Loucy (cell line): ENCODE results near the gene APOA5.
"Not testable (repeated sequence)": the region's sequence is repeated elsewhere in the genome, so short reads cannot be mapped to it uniquely, and the experiment has no call there.

ENCODE experiments used
- H2AFZ ChIP-seq: fragments of 200-600 bp; sonication (generic); 2 replicates; pipeline ENCODE4 v1.6.0; 2016; ENCODE audit warnings: antibody characterized with exemption, mild to moderate bottlenecking, low read length, moderate library complexity
- H3F3A ChIP-seq: fragments of 200-600 bp; 2 replicates; pipeline ENCODE4 v1.6.0; 2016; ENCODE audit warnings: antibody characterized with exemption, low read depth, mild to moderate bottlenecking
- H3K27me3 ChIP-seq: fragments of 200-600 bp; sonication (generic); 2 replicates; pipeline ENCODE4 v1.6.1; 2014; ENCODE audit warnings: low read length, mild to moderate bottlenecking; ENCODE audit not compliant: insufficient read depth, poor library complexity, severe bottlenecking
- H3K36me3 ChIP-seq: fragments of 200-600 bp; sonication (generic); 2 replicates; pipeline ENCODE4 v1.6.1; 2016; ENCODE audit warnings: low read length; ENCODE audit not compliant: insufficient read depth
- H3K4me1 ChIP-seq: fragments of 200-600 bp; sonication (generic); 2 replicates; pipeline ENCODE4 v1.5.1; 2014; ENCODE audit warnings: low read length, mild to moderate bottlenecking; ENCODE audit not compliant: insufficient read depth, poor library complexity, severe bottlenecking
- H3K4me2 ChIP-seq: fragments of 200-600 bp; sonication (generic); 2 replicates; pipeline ENCODE4 v1.6.0; 2014; ENCODE audit warnings: antibody characterized with exemption, low read length, low read depth, mild to moderate bottlenecking; ENCODE audit not compliant: poor library complexity, severe bottlenecking
- H3K4me3 ChIP-seq: fragments of 200-600 bp; sonication (generic); 2 replicates; pipeline ENCODE4 v1.5.1; 2014; ENCODE audit warnings: low read length, mild to moderate bottlenecking, mixed read lengths; ENCODE audit not compliant: poor library complexity, severe bottlenecking
- H3K79me2 ChIP-seq: fragments of 200-600 bp; sonication (generic); 2 replicates; pipeline ENCODE4 v1.6.1; 2014; ENCODE audit warnings: low read length; ENCODE audit not compliant: insufficient read depth
- H3K9ac ChIP-seq: fragments of 200-600 bp; sonication (generic); 2 replicates; pipeline ENCODE4 v1.6.0; 2014; ENCODE audit warnings: mild to moderate bottlenecking, low read depth, low read length, moderate library complexity; ENCODE audit not compliant: poor library complexity, severe bottlenecking
- H3K9me2 ChIP-seq: fragments of 200-600 bp; sonication (generic); replicated peaks from 2 replicates; pipeline ENCODE4 v1.6.1; 2016; ENCODE audit warnings: low read depth, low read length, mixed read lengths
- H3K9me3 ChIP-seq: fragments of 200-600 bp; sonication (generic); 2 replicates; pipeline ENCODE4 v1.6.1; 2014; ENCODE audit warnings: mild to moderate bottlenecking, antibody characterized with exemption, low read length, low read depth; ENCODE audit not compliant: insufficient read depth
- H4K20me1 ChIP-seq: fragments of 200-600 bp; sonication (generic); 2 replicates; pipeline ENCODE4 v1.6.0; 2014; ENCODE audit warnings: antibody characterized with exemption, low read length, mild to moderate bottlenecking; ENCODE audit not compliant: insufficient read depth, poor library complexity, severe bottlenecking
- EZH2phosphoT487 ChIP-seq: fragments of 200-600 bp; IDR thresholded peaks from 2 replicates; pipeline ENCODE4 v1.6.1; 2018; ENCODE audit warnings: antibody characterized with exemption, mild to moderate bottlenecking, moderate library complexity, borderline replicate concordance
- TF ChIP-seq, protein P1 (sequence below): fragments of 200-600 bp; sonication (generic); conservative IDR thresholded peaks from 2 replicates; pipeline ENCODE4 v1.5.1; 2014; ENCODE audit warnings: mild to moderate bottlenecking, antibody characterized with exemption, low read length

Gene APOA5

DNA sequence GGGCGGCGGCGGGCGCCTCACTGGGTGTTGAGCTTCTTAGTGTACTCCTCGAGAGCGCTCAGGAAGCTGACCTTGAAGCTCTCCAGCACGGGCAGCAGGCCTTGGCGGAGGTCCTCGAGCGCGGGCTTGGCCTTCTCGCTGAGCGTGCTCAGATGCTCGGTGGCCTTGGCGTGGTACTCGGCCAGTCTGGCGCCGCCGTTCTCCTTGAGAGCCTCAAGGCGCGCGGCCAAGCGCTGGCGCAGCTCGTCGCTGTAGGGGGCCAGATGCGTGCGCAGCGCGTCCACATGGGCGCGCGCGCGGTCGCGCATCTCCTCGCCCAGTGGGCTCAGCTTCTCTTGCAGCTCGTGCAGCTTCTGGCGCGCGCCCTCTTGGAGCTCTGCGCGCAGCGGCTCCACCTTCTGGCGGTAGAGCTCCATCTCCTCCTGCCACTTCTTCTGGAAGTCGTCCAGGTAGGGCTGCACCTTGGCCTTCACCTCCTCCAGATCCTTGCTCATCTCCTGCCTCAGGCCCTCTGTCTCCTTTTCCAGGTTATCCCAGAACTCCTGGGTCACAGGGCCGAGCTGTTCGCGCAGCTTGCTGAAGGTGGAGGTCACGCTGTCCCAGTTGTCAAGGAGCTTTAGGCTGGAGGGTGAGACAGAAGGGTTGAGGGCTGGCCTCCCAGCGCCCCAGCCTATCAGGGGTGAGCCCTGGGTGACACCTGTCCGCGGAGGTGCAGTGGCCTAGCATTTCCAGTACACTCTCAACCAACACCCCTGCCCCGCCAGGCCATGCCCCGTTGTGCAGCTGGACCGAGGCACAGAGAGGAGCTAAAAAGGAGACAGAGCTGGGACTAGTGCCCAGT, 44.3 kb upstream of the APOA5 start:
- Histone ChIP-seq H3K9me3 (no peaks in the 10 kb centered on the region), H3K9ac (peak overlapping the region; percentile 67), H4K20me1 (no peaks in the 10 kb centered on the region), H3K9me2 (no peaks in the 10 kb centered on the region), H3K36me3 (no peaks in the 10 kb centered on the region), H3K4me1 (peaks cover 18% of the 10 kb centered on the region), H3K79me2 (no peaks in the 10 kb centered on the region), H3F3A (no peaks in the 10 kb centered on the region), H3K4me3 (peak overlapping the region; percentile 67), H3K27me3 (no peaks in the 10 kb centered on the region), H3K4me2 (peak overlapping the region; percentile 68), H2AFZ (peak overlapping the region; percentile 61)
- TF ChIP-seq, protein P1, sequence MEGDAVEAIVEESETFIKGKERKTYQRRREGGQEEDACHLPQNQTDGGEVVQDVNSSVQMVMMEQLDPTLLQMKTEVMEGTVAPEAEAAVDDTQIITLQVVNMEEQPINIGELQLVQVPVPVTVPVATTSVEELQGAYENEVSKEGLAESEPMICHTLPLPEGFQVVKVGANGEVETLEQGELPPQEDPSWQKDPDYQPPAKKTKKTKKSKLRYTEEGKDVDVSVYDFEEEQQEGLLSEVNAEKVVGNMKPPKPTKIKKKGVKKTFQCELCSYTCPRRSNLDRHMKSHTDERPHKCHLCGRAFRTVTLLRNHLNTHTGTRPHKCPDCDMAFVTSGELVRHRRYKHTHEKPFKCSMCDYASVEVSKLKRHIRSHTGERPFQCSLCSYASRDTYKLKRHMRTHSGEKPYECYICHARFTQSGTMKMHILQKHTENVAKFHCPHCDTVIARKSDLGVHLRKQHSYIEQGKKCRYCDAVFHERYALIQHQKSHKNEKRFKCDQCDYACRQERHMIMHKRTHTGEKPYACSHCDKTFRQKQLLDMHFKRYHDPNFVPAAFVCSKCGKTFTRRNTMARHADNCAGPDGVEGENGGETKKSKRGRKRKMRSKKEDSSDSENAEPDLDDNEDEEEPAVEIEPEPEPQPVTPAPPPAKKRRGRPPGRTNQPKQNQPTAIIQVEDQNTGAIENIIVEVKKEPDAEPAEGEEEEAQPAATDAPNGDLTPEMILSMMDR: peak; percentile 55
- TF ChIP-seq EZH2phosphoT487: no peak

GRCh38 chr11:116835042-116835772, 43.5 kb upstream of the APOA5 start:
- Histone ChIP-seq H3K4me3 (peak overlapping the region; percentile 67), H4K20me1 (no peaks in the 10 kb centered on the region), H3K9me2 (no peaks in the 10 kb centered on the region), H3K9me3 (no peaks in the 10 kb centered on the region), H3K4me1 (peaks cover 10% of the 10 kb centered on the region), H3K9ac (peak overlapping the region; percentile 67), H3K4me2 (peak overlapping the region; percentile 68), H3K36me3 (no peaks in the 10 kb centered on the region), H3F3A (no peaks in the 10 kb centered on the region), H3K27me3 (no peaks in the 10 kb centered on the region), H3K79me2 (no peaks in the 10 kb centered on the region), H2AFZ (peak overlapping the region; percentile 61)
- TF ChIP-seq, protein P1: no peak
- no peak for TF ChIP-seq EZH2phosphoT487

DNA sequence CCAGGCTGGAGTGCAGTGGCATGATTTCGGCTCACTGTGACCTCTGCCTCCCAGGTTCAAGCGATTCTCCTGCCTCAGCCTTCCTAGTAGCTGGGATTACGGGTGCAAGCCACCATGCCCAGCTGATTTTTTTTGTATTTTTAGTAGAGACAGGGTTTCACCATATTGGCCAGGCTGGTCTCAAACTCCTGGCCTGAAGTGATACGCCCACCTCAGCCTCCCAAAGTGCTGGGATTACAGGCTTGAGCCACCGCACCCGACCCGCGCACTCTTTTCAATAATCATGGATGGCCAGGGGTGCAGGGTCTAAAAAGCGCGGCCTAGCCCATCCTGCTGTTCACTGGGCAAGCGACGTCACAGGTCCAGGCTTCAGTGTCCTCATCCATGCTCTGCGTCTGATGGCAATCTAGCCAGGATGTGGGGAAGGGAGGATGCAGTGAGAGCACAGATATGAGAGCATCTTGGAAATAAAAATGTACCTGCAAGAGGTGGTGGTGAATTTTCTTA, 42.9 kb upstream of the APOA5 start:
- H3K9me2 ChIP-seq, H3F3A ChIP-seq, H3K4me1 ChIP-seq, H2AFZ ChIP-seq, H3K9ac ChIP-seq, H3K9me3 ChIP-seq, H3K79me2 ChIP-seq, H3K36me3 ChIP-seq, H3K27me3 ChIP-seq, H3K4me3 ChIP-seq, H3K4me2 ChIP-seq, H4K20me1 ChIP-seq: not testable (repeated sequence)
